Liver (tissue), 3 donors: ENCODE results near the gene STK11.

Experiments used
- EGR1 ChIP-seq, 2 donors: IDR thresholded peaks; 2 replicates each; pipeline ENCODE4 v1.6.1; 2016 to 2018; ENCODE audit warnings: antibody characterized with exemption in 2 of 2, low read depth in 2 of 2
- GABPA ChIP-seq, 2 donors: IDR thresholded peaks in 1 of 2; conservative IDR thresholded peaks in 1 of 2; 2 replicates each; pipeline ENCODE4 v1.6.1; 2016; ENCODE audit warnings: antibody characterized with exemption in 2 of 2, mild to moderate bottlenecking in 1 of 2, moderate library complexity in 1 of 2
- SP1 ChIP-seq: IDR thresholded peaks from 2 replicates; pipeline ENCODE4 v1.6.1; 2018; ENCODE audit warnings: antibody characterized with exemption, mild to moderate bottlenecking
- TAF1 ChIP-seq: conservative IDR thresholded peaks from 2 replicates; pipeline ENCODE4 v1.6.1; 2016; ENCODE audit warnings: antibody characterized with exemption, mild to moderate bottlenecking
- TF ChIP-seq, protein P1 (sequence below): fragments of 150-350 bp; IDR thresholded peaks from 2 replicates; pipeline ENCODE4 v1.5.1; 2017; ENCODE audit warnings: improper control_type of control experiment, low read depth, low read length; ENCODE audit not compliant: missing input control
- TF ChIP-seq, protein P2 (sequence below): IDR thresholded peaks from 2 replicates; pipeline ENCODE4 v1.6.1; 2016; ENCODE audit warnings: antibody characterized with exemption, mild to moderate bottlenecking
- donor health status: healthy.
- donor health status: healthy.

DNA sequence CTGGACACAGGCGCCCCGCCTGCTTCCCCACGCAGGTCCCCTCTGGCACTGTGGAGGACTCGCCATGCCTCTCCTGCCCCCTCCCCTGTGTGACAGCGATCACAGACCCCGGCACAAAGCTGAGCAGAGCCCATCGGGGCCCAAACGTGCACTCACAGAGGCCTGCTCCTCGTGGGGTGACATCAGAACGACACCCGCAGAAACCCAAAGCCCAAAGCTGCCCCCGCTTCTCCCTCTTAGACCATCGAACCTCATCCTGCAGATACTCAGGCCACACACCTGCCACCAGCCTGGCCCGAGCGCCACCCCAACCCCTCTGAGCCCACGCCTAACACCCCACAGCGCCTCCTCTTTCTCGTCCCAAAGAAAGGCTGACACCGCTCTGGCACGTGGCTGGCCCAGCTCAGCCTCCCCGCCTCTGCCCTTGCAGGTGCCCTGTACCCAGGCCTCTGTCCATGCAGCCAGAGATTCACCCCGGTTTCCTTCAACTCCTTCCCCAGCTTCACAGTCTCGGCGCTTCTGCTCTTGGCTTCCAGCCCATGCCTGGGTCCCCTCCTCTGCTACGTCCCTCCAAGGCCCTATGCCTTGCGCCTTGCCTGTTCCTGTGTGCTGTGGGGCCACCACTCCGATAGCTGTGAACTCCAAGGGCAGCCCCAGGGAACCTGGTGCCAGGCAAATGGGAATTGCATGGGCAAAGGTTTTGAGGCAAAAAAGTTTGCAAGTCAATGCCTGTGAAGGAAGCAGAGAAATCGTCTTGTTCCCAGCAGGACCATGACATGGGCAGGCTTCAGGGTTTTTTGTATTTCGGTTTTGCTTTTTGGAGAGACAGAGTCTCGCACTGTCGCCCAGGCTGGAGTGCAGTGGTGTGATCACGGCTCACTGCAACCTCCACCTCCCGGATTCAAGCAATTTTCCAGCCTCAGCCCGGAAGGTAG lies 33.1 kb downstream of the STK11 start:
- TF ChIP-seq EGR1 (IDR thresholded peaks at IDR 0.05; ENCODE audit: low read depth in 2 of 2), result no peak
- TF ChIP-seq, protein P1, sequence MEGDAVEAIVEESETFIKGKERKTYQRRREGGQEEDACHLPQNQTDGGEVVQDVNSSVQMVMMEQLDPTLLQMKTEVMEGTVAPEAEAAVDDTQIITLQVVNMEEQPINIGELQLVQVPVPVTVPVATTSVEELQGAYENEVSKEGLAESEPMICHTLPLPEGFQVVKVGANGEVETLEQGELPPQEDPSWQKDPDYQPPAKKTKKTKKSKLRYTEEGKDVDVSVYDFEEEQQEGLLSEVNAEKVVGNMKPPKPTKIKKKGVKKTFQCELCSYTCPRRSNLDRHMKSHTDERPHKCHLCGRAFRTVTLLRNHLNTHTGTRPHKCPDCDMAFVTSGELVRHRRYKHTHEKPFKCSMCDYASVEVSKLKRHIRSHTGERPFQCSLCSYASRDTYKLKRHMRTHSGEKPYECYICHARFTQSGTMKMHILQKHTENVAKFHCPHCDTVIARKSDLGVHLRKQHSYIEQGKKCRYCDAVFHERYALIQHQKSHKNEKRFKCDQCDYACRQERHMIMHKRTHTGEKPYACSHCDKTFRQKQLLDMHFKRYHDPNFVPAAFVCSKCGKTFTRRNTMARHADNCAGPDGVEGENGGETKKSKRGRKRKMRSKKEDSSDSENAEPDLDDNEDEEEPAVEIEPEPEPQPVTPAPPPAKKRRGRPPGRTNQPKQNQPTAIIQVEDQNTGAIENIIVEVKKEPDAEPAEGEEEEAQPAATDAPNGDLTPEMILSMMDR, result no peak
- TF ChIP-seq TAF1, result no peak
- TF ChIP-seq, protein P2, sequence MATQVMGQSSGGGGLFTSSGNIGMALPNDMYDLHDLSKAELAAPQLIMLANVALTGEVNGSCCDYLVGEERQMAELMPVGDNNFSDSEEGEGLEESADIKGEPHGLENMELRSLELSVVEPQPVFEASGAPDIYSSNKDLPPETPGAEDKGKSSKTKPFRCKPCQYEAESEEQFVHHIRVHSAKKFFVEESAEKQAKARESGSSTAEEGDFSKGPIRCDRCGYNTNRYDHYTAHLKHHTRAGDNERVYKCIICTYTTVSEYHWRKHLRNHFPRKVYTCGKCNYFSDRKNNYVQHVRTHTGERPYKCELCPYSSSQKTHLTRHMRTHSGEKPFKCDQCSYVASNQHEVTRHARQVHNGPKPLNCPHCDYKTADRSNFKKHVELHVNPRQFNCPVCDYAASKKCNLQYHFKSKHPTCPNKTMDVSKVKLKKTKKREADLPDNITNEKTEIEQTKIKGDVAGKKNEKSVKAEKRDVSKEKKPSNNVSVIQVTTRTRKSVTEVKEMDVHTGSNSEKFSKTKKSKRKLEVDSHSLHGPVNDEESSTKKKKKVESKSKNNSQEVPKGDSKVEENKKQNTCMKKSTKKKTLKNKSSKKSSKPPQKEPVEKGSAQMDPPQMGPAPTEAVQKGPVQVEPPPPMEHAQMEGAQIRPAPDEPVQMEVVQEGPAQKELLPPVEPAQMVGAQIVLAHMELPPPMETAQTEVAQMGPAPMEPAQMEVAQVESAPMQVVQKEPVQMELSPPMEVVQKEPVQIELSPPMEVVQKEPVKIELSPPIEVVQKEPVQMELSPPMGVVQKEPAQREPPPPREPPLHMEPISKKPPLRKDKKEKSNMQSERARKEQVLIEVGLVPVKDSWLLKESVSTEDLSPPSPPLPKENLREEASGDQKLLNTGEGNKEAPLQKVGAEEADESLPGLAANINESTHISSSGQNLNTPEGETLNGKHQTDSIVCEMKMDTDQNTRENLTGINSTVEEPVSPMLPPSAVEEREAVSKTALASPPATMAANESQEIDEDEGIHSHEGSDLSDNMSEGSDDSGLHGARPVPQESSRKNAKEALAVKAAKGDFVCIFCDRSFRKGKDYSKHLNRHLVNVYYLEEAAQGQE, result no peak
- TF ChIP-seq SP1, result no peak
- TF ChIP-seq GABPA (IDR thresholded peaks at IDR 0.05 in 1 of 2, conservative IDR thresholded peaks at IDR 0.05 in 1 of 2), result no peak
